ENCODE results near the gene RAPGEF5.

DNA sequence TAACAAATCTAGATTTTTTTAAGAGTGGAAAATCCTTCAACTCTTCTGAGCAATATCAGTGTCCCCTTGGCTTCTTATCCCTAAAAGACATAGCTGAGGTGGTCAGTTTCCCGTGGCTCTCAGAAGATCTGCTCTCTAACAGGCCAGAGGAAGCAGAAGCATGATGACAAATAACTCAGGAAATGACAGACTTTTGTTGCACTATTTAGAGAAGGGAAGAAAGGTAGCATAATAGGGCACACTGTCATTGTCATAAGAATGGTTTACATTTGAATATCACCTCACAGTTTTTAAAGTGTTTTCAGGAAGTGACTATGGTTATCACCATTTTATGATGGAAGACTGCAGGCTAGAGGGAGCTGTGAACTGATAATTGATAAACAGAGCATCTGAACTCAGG lies 33.6 kb upstream of the RAPGEF5 start:
- no peak for TF ChIP-seq POLR2A (IDR thresholded peaks at IDR 0.05; ENCODE audit: low read length)
- TF ChIP-seq GATA1 (IDR thresholded peaks at IDR 0.05; ENCODE audit: low read depth, low read length), result no peak

Data from erythroblast (primary cell).